Endodermal cell (in vitro differentiated cells): ENCODE data around the gene TNK2. TPM values are rescaled to one million over a fixed set of nuclear protein-coding genes. Genes with fewer than 3 reads are reported as not detected.

Experiments
- DNase-seq: peaks from one replicate; pipeline ENCODE4 v3.0.0-alpha.2; 2017
- H3K27ac ChIP-seq: 2 replicates; pipeline ENCODE4 v1.5.1; 2013; ENCODE audit warnings: mild to moderate bottlenecking, low read depth, low read length, moderate library complexity
- H3K27me3 ChIP-seq: 2 replicates; pipeline ENCODE4 v1.6.1; 2013; ENCODE audit warnings: mild to moderate bottlenecking, low read length, moderate library complexity; ENCODE audit not compliant: insufficient read depth, control insufficient read depth, poor library complexity, severe bottlenecking
- H3K36me3 ChIP-seq: 2 replicates; pipeline ENCODE4 v1.7.0; 2013; ENCODE audit warnings: mild to moderate bottlenecking, low read length, moderate library complexity; ENCODE audit not compliant: control insufficient read depth, insufficient read depth
- H3K4me1 ChIP-seq: one replicate; pipeline ENCODE4 v1.7.0; 2013; ENCODE audit warnings: low read length; ENCODE audit not compliant: control insufficient read depth, insufficient read depth
- H3K4me3 ChIP-seq: 2 replicates; pipeline ENCODE4 v1.5.1; 2013; ENCODE audit warnings: mild to moderate bottlenecking, low read length, moderate library complexity
- H3K9ac ChIP-seq: 2 replicates; pipeline ENCODE4 v1.6.1; 2013; ENCODE audit warnings: mild to moderate bottlenecking, low read length, moderate library complexity; ENCODE audit not compliant: poor library complexity, severe bottlenecking; ENCODE audit errors: extremely low read depth
- H3K9me3 ChIP-seq: 2 replicates; pipeline ENCODE4 v1.6.1; 2013; ENCODE audit warnings: mild to moderate bottlenecking, low read length, moderate library complexity; ENCODE audit not compliant: control insufficient read depth
- H3K27ac Mint-ChIP-seq: 2 replicates; pipeline ENCODE4 v1.8.0; 2020; ENCODE audit warnings: mixed read lengths
- H3K27me3 Mint-ChIP-seq: 2 replicates; pipeline ENCODE4 v1.8.0; 2021; ENCODE audit warnings: mild to moderate bottlenecking, mixed read lengths; ENCODE audit not compliant: insufficient read depth
- H3K36me3 Mint-ChIP-seq: 2 replicates; pipeline ENCODE4 v1.8.0; 2020; ENCODE audit warnings: low read depth, mixed read lengths
- H3K4me1 Mint-ChIP-seq: 2 replicates; pipeline ENCODE4 v1.8.0; 2020; ENCODE audit warnings: mixed read lengths
- H3K4me3 Mint-ChIP-seq: 2 replicates; pipeline ENCODE4 v1.8.0; 2020; ENCODE audit warnings: mild to moderate bottlenecking, moderate library complexity, mixed read lengths
- H3K9me3 Mint-ChIP-seq: 2 replicates; pipeline ENCODE4 v1.8.0; 2020; ENCODE audit warnings: mild to moderate bottlenecking, mixed read lengths
- WGBS, 2 experiments: methylation state at CpG; one replicate each; pipeline versions ENCODE4 v1.1.5 to v1.1.7; 2013; ENCODE audit warnings: missing lambda C conversion rate in 2 of 2, mixed read lengths in 1 of 2; ENCODE audit not compliant: insufficient coverage in 1 of 2, insufficient read length in 1 of 2; 5-methylcytosine and 5-hydroxymethylcytosine counted together
- total RNA-seq, 2 donors: library from RNA; stranded (reverse); fragmentation: NEBNext Ultra II Directional in 1 of 2; extraction: Animal tissue kit (Norgen Biotek cat#: 25700) in 1 of 2; gene quantifications; 2 replicates in 1 of 2; 3 replicates in 1 of 2; pipeline ENCODE4 v1.2.1, GENCODE V29; 2021
- TF ChIP-seq, protein P1 (sequence below): fragments of 200-600 bp; sonication (generic); conservative IDR thresholded peaks from 2 replicates; pipeline ENCODE4 v1.5.0; 2021; ENCODE audit warnings: antibody characterized with exemption, mild to moderate bottlenecking

The TNK2 gene
- total RNA-seq, 2 donors from 2014 or later, result 53.2 to 85.7 TPM

DNA sequence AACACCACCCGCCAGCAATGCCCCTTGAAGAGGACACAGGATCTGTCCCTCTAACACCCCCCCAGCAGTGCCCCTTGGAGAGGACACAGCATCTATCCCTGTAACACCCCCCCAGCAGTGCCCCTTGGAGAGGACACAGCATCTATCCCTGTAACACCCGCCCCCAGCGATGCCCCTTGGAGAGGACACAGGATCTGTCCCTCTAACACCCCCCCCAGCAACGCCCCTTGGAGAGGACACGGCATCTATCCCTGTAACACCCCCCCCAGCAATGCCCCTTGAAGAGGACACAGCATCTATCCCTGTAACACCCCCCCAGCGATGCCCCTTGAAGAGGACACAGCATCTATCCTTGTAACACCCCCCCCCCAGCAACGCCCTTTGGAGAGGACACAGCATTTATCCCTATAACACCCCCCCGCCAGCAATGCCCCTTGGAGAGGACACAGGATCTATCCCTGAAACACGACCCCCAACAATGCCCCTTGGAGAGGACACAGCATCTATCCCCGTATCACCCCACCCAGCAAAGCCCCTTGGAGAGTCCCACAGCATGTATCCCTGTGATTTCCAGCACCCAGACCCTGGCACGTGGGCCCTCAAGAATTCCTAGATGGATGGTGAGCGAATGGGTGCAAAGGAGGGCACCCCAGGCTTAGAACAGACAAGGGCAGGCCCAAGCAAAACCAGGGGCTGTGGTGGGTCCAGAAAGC, 26.9 kb downstream of the TNK2 start:
- no peak overlapping the region for H3K9ac ChIP-seq
- no peaks in the 10 kb centered on the region for H3K9me3 Mint-ChIP-seq
- H3K27ac Mint-ChIP-seq, result no peak overlapping the region
- H3K27ac ChIP-seq, result no peak overlapping the region
- no peaks in the 10 kb centered on the region for H3K27me3 ChIP-seq
- H3K36me3 Mint-ChIP-seq, result peaks cover 31% of the 10 kb centered on the region
- no peak overlapping the region for H3K4me3 Mint-ChIP-seq
- WGBS, 2 experiments, result 96 to 100% methylated on average over 1 to 9 of the region's 12 CpGs
- peaks cover 37% of the 10 kb centered on the region for H3K36me3 ChIP-seq
- H3K4me3 ChIP-seq, result no peak overlapping the region
- TF ChIP-seq, protein P1, sequence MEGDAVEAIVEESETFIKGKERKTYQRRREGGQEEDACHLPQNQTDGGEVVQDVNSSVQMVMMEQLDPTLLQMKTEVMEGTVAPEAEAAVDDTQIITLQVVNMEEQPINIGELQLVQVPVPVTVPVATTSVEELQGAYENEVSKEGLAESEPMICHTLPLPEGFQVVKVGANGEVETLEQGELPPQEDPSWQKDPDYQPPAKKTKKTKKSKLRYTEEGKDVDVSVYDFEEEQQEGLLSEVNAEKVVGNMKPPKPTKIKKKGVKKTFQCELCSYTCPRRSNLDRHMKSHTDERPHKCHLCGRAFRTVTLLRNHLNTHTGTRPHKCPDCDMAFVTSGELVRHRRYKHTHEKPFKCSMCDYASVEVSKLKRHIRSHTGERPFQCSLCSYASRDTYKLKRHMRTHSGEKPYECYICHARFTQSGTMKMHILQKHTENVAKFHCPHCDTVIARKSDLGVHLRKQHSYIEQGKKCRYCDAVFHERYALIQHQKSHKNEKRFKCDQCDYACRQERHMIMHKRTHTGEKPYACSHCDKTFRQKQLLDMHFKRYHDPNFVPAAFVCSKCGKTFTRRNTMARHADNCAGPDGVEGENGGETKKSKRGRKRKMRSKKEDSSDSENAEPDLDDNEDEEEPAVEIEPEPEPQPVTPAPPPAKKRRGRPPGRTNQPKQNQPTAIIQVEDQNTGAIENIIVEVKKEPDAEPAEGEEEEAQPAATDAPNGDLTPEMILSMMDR, result no peak
- H3K4me1 ChIP-seq, result no peaks in the 10 kb centered on the region
- peaks cover 5% of the 10 kb centered on the region for H3K4me1 Mint-ChIP-seq
- no peak for DNase-seq
- H3K9me3 ChIP-seq, result no peaks in the 10 kb centered on the region
- H3K27me3 Mint-ChIP-seq, result no peaks in the 10 kb centered on the region

DNA sequence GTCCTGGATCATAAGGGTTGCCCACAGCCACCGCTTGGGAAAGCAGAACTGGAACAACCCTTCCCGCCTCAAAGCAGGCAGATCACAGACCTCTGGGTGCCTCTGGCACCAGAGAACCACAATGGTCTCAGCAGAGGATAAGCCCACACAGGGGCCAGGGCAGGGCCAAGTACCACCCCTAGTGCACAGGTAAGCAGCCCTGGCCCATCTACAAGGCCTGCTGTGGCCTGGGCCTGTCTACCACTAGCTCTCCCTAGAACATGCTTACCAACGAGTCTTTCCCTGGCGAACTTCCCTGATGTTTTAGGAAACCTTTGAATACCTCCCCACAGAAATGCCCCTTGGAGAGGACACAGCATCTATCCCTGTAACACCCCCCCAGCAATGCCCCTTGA, 28.3 kb downstream of the TNK2 start:
- H3K9ac ChIP-seq, result no peak overlapping the region
- H3K27me3 ChIP-seq, result no peaks in the 10 kb centered on the region
- H3K4me1 ChIP-seq, result no peaks in the 10 kb centered on the region
- no peak overlapping the region for H3K27ac ChIP-seq
- peaks cover 33% of the 10 kb centered on the region for H3K36me3 ChIP-seq
- DNase-seq, result no peak
- Mint-ChIP-seq H3K9me3 (no peaks in the 10 kb centered on the region), H3K4me1 (no peaks in the 10 kb centered on the region), H3K36me3 (peaks cover 24% of the 10 kb centered on the region), H3K27me3 (no peaks in the 10 kb centered on the region), H3K4me3 (no peak overlapping the region), H3K27ac (no peak overlapping the region)
- WGBS, 2 experiments, result 93 to 100% methylated on average over 4 of the region's 4 CpGs
- H3K9me3 ChIP-seq, result no peaks in the 10 kb centered on the region
- TF ChIP-seq, protein P1, result no peak
- no peak overlapping the region for H3K4me3 ChIP-seq

GRCh38 chr3:195879416-195880036, 28.8 kb downstream of the TNK2 start:
- no peaks in the 10 kb centered on the region for H3K9me3 Mint-ChIP-seq
- no peaks in the 10 kb centered on the region for H3K4me1 Mint-ChIP-seq
- Histone ChIP-seq H3K36me3 (peaks cover 28% of the 10 kb centered on the region), H3K27me3 (no peaks in the 10 kb centered on the region), H3K27ac (no peak overlapping the region), H3K4me3 (no peak overlapping the region), H3K4me1 (no peaks in the 10 kb centered on the region), H3K9me3 (no peaks in the 10 kb centered on the region), H3K9ac (no peak overlapping the region)
- TF ChIP-seq, protein P1, result no peak
- H3K4me3 Mint-ChIP-seq, result no peak overlapping the region
- WGBS, 2 experiments, result 91 to 94% methylated on average over 12 to 16 of the region's 16 CpGs
- DNase-seq, result no peak
- no peaks in the 10 kb centered on the region for H3K27me3 Mint-ChIP-seq
- peak overlapping the region; percentile 55 for H3K27ac Mint-ChIP-seq
- H3K36me3 Mint-ChIP-seq, result peaks cover 24% of the 10 kb centered on the region
